Inflammatory macrophage treated with lipopolysaccharide for 1 hour (primary cell): ENCODE results near the gene PXDC1.
A peak's percentile ranks its signal among the peaks of the same experiment; 100 is the strongest.

Experiments used
- DNase-seq, 2 donors: peaks; one replicate each; pipeline ENCODE4 v3.0.0-alpha.2; 2020 to 2022

The PXDC1 gene

DNA sequence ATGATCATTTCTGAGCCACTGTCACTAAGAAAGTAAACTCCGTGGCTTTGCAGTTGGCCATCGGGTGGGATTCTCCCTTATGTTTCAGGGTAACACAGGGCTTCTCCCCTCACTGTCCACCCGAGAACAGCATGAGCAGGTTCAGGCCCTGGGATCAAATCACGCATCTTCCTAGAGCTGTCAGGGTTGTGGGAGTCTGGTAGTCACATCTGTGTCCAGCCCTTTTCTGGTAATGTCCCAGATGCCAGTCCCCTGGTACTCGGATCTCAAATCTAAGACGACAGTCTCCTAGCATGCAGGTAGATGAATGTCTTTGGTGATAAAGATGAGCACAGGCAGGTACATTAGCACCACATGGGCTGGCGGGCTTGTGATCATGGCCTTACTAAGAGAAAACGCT lies 4.8 kb downstream of the PXDC1 start:
- no peak for DNase-seq

- DNase-seq = peak in 1 of 2 donors; percentile 25
Measured at GRCh38 chr6:3746119-3746691, 5.3 kb downstream of the PXDC1 start.

DNA sequence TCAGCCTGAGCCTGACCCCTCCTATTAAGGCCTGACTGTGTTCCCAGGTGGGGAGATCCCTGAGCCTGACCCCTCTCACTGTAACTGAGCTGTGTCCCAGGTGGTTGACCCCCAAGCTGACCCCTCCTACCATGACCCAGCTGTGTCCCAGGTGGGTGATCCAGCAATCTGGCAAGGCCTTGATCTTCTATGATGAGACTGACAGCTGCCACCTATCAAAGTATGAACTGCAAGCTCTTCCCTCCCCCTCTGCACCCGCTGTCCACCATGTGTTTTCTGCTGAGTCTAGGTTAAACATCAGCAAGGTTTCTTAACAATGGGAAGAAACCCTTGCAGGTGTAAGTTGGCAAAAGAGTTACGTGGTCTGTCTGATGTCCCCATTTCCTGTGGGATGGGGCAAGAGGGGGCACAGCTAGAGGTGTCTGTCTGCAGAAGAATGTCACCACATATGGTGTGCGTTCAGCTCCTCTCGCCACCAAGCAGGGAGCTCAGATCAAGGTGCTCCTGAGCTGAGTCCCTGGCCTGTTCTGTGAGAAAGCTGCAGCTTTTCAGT lies 5.9 kb downstream of the PXDC1 start:
- no peak for DNase-seq

- DNase-seq = no peak
Measured at GRCh38 chr6:3744901-3745470, 6.5 kb downstream of the PXDC1 start.

DNA sequence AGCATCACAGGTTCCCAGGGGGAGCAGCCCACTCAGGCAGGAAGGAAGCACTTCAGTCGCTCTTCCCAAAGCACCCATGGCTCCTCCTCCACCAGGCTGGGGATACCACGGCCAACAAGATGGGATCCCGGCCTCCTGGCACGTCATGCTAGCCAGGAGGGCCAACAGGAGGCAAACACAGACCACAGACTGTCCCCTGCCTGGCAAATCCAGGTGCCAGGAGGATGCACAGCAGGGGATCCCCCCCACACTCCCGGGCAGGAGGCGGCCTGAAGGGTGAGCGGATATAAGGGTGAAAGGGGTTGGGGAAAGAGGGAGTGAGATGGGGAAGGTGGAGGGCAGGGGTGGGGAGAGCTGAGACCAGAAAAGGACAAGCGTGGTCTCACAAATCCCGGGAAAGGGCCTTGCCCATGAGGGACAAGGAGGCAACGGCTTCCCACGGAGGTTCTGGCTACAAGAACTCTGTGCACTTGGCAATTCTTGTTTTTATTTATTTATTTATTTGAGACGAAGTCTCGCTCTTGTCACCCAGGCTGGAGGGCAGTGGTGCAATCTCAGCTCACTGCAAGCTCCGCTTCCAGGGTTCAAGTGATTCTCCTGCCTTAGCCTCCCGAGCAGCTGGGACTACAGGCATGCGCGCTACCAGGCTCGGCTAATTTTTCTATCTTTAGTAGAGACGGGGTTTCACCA lies 7.2 kb downstream of the PXDC1 start:
- DNase-seq = no peak

DNA sequence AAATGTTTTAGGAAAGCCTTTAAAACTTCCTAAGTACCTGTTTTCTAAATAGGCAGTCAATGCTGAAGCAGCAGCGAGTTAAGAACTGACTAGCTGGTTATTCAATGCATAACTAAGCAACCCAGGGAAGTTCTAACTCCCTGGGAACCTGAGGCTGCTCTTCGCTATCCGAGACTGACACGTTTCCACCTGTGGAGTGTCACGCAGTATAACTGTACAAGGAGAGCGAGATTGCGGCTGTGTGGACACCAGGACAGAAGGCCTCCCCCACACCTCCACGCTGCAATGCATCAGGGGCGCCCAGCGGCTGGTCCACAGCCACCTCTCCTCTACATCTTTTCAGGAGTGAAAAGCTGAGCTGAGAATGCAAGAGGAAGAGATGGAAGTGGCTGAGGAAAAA lies 8.0 kb downstream of the PXDC1 start:
- no peak for DNase-seq

DNA sequence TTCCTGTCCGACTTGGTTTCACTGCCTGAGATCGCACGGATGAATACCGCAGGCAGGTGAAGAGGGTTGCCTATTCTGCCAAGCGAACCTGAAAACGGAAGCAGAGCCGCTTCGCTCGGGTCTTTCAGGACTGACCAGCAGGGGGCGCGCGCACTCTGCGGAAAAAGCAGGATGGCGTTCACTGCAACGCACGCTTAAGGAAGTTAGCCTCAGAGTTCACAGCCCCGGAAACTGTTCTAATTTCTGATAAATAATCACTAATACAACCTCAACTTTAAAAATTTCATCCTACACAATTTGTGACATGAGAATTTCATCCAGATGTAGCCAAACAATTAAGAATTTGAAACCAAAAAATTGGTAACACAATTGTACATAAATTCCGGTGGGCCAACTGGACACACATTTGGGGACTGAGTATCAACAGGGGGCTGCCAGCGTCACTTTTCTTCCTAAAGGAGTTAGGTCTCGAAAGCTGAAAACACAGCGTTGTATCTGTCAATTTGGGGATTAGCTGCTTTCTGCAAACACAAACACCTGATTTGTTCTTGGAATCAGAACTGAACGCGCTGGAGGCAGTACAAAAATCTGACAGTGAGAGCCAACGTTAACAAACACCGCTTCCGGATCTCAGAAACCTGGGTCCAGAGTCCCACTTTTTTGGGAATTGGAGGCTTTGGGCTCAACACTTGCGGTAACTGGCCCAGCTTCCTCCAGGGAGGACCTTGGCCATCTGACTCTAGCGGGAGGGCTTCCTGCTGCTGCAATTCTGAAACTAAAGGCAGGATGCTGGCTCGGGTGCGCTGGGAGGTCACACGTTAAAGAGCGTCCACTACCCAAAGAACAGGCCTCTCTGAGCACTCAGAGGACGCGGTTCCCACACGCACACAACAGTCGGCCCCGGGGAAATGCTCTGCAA lies 8.8 kb downstream of the PXDC1 start:
- DNase-seq = peak; percentile 56 to 97

DNA sequence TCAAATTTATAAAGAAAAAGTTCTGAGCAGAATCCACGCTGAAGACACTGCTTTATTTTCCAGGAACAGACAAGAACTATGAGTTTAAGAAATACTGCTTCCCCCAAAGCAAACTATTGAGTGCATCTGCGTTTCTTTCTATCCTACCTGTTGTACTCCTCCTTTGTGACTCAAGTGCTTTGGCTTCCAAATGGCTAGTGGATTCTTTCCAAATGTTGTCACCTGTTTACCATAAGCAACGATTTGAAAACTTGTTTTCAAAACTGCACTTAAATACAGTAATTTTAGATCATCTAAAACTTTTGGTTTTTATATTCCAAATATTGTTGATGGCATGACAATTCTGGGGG lies 9.5 kb downstream of the PXDC1 start:
- DNase-seq = no peak

GRCh38 chr6:3741477-3741871 lies 10.0 kb downstream of the PXDC1 start:
- DNase-seq = no peak

GRCh38 chr6:3740551-3741476 lies 10.7 kb downstream of the PXDC1 start:
- DNase-seq = no peak

GRCh38 chr6:3739311-3739897 lies 12.1 kb downstream of the PXDC1 start:
- no peak for DNase-seq

DNA sequence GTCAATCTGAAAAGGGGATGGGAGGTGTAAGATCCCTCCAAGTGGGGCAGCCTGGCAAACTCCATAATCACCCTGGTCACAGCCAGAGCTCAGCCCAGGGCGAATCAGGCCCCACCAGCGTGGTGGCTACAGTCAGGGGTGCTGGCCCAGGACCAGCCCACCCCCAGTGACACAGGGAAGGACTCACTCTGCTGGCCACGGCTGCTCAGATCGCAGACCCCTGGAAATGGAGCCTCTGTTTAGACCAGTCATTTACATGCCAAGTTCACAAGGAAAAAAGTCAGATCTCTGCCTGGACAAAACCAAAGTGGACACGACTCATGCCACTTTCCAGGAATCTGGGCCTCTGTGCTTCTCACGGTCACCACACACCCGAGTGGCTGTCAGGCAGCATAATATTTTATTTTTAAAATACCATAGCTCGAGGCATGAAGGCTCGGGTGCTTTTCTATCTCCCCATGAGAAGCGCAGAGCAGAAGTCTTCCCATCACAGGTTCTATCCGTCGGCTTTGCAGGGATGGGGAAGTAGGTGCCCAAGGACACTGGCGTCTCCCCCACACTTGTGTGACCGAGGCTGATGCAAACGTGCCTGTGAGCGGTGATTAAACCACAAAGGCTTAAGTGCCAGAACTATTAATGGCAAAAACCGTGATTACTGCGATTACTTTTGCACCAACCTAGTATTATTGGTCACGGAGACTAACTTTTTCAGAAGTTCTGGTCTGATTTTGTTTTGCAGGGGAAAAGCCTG lies 13.0 kb downstream of the PXDC1 start:
- no peak for DNase-seq

GRCh38 chr6:3737831-3738210 lies 13.7 kb downstream of the PXDC1 start:
- no peak for DNase-seq

DNA sequence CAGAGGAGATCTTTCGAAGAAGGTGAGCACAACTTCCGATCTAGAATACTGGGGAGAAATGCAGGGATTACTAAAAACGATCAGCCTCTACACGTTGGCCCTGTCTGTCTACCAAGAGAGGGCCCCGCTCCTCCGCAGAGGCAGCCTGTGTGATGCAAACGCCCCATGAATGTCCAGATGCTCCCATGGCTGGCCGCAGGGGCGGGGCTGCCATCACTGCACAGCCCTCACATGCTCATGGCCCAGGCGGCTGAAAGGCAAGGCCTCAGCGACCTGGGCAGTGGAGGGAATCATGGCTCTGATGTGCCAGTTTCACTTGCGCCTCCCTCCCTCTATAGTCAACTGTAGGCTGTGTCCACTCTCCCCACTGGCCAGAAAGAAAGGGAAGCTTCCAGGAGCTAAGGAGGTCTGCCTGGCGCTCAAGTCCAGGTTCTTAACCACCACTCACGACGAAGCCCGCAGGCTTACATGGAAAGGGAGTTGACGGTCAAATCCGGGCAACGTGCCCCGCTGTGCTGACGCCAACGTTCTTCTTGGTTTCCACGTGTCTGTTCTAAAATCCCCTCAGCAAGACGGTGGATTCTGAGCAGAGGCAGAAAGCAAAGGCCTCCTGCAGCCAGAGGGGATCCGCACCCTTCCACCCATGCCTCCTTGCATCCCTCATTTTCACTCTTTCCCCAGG lies 14.2 kb downstream of the PXDC1 start:
- DNase-seq = no peak

GRCh38 chr6:3735029-3735605 lies 16.4 kb downstream of the PXDC1 start:
- no peak for DNase-seq

DNA sequence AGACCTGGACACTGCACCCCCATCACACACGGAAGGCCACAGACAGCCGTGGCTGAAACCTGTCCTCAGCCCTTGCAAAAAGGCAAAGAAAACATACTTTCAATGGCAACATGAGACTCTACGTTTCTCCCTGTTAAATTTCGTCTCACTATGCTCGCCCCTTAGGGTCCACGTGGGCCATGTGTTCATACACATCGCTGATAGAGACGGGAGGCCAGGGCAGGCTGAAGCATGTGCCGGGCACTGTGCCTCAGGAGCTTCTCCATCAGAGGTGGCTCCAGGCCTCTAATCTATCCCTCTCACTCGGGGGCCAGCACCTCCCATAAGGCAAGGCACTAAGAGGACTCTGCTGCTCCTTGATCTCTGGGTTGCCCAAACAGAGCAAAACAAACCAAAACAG lies 17.5 kb downstream of the PXDC1 start:
- no peak for DNase-seq

GRCh38 chr6:3733321-3733925 lies 18.1 kb downstream of the PXDC1 start:
- DNase-seq = no peak

- DNase-seq = peak; percentile 25 to 67
Measured at GRCh38 chr6:3732345-3733141, 19.0 kb downstream of the PXDC1 start.

DNA sequence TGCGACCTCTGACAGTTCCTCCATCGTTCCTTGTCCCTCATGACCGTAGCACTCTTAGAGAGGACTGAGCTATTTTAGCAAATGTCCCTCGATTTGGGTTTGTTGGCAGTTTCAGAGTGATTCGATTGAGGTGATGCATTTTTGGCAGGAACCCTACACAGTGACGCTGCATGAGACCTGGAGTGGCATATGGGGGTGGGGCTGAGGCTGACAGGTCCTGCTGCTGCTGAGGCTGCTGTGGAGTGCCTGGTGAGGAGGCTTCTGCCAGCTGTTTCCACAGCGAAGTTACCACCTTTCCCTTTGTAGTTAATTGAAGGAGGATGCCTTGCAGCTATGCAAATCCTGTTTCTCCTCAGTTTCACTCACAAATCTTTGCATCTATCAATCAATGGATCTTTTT lies 19.8 kb downstream of the PXDC1 start:
- DNase-seq = no peak
